K562 (cell line): ENCODE measurements around the gene FGF14. TPM values are rescaled to one million over a fixed set of nuclear protein-coding genes. Genes with fewer than 3 reads are reported as not detected.

ENCODE experiments used
- ATAC-seq: fragments of 200-7000 bp; cut with Tn5 transposase; 3 replicates; pipeline ENCODE4 v1.9.1; 2020; ENCODE audit warnings: moderate library complexity
- BruUV-seq: library from RNA; stranded (reverse); fragments of 400-500 nt; replicated peaks from 2 replicates; lab custom pipeline; 2021; lab: Mats Ljungman, UMichigan
- CTCF ChIA-PET: fragments of 300-600 bp; formaldehyde crosslinking; extraction: SDS; loops from one replicate; lab custom pipeline; 2021; ENCODE audit warnings: low intra/inter-chr PET ratio; lab: Yijun Ruan, JAX
- POLR2A ChIA-PET: fragments of 300-600, 350-650 bp; sonication (Branson Sonifier 250); formaldehyde crosslinking; extraction: SDS; loops from one replicate; lab custom pipeline; 2021; ENCODE audit warnings: antibody characterized with exemption, inconsistent platforms; lab: Yijun Ruan, JAX
- DNase-seq, 4 experiments: peaks; one replicate each; pipeline versions ENCODE4 v3.0.0 to v3.0.0-alpha.2; 2011 to 2018; ENCODE audit warnings: low spot score in 3 of 4, mixed read lengths in 3 of 4; ENCODE audit errors: extremely low read depth in 1 of 4
- FAIRE-seq: peaks from 2 replicates; lab custom pipeline; 2011; peaks lifted over from hg19 to GRCh38; lab: Jason Lieb, UNC
- H2AFZ ChIP-seq: 2 replicates; pipeline ENCODE4 v1.6.0; 2011; ENCODE audit warnings: low read depth, low read length, control low read depth, inconsistent platforms
- H3K27ac ChIP-seq: fragments of 200-600 bp; 3 replicates; pipeline ENCODE4 v1.8.0; 2011; ENCODE audit warnings: low read depth, mild to moderate bottlenecking, control low read depth, inconsistent platforms, low read length, moderate library complexity, mixed read lengths; ENCODE audit errors: extremely low read depth
- H3K27me3 ChIP-seq, 2 experiments: fragments of 300-600 bp in 1 of 2; 2 replicates in 1 of 2; 3 replicates in 1 of 2; pipeline versions ENCODE4 v1.6.0 to v1.8.0; 2011; ENCODE audit warnings: inconsistent platforms in 2 of 2, low read length in 2 of 2, mild to moderate bottlenecking in 1 of 2, mixed read lengths in 1 of 2, moderate library complexity in 1 of 2; ENCODE audit not compliant: control insufficient read depth in 2 of 2, insufficient read depth in 2 of 2
- H3K36me3 ChIP-seq: fragments of 300-600 bp; 3 replicates; pipeline ENCODE4 v1.8.0; 2011; ENCODE audit warnings: mild to moderate bottlenecking, low read length, inconsistent platforms; ENCODE audit not compliant: control insufficient read depth, insufficient read depth
- H3K4me1 ChIP-seq, 2 experiments: fragments of 200-600 bp in 1 of 2; replicated peaks in 1 of 2; 2 replicates in 1 of 2; 3 replicates in 1 of 2; pipeline versions ENCODE4 v1.5.1 to v1.8.0; 2011; ENCODE audit warnings: inconsistent platforms in 2 of 2, low read length in 2 of 2, mild to moderate bottlenecking in 1 of 2, mixed read lengths in 1 of 2, moderate library complexity in 1 of 2; ENCODE audit not compliant: control insufficient read depth in 2 of 2, insufficient read depth in 2 of 2
- H3K4me2 ChIP-seq: 2 replicates; pipeline ENCODE4 v1.6.1; 2011; ENCODE audit warnings: low read length, control low read depth, inconsistent platforms, mixed read lengths; ENCODE audit not compliant: insufficient read depth
- H3K4me3 ChIP-seq: fragments of 200-600 bp; sonication (generic), shearing (Covaris generic); 2 replicates; pipeline ENCODE4 v1.5.1; 2016; ENCODE audit warnings: control low read depth, inconsistent platforms
- H3K79me2 ChIP-seq: fragments of 200-600 bp; 3 replicates; pipeline ENCODE4 v1.8.0; 2011; ENCODE audit warnings: low read length, inconsistent platforms; ENCODE audit not compliant: control insufficient read depth, insufficient read depth
- H3K9ac ChIP-seq, 2 experiments: 2 replicates each; pipeline versions ENCODE4 v1.6.0 to v1.6.1; 2011; ENCODE audit warnings: low read depth in 2 of 2, low read length in 2 of 2, control low read depth in 1 of 2, inconsistent platforms in 1 of 2, mild to moderate bottlenecking in 1 of 2, mixed read lengths in 1 of 2; ENCODE audit not compliant: insufficient read depth in 1 of 2
- H3K9me1 ChIP-seq: one replicate; pipeline ENCODE4 v1.6.0; 2011; ENCODE audit warnings: inconsistent platforms, mild to moderate bottlenecking, low read length, moderate library complexity; ENCODE audit not compliant: control insufficient read depth, insufficient read depth
- H3K9me3 ChIP-seq: replicated peaks from 2 replicates; pipeline ENCODE4 v1.5.1; 2011; ENCODE audit warnings: low read depth, low read length, inconsistent platforms; ENCODE audit not compliant: control insufficient read depth, insufficient read depth
- H4K20me1 ChIP-seq: replicated peaks from 2 replicates; pipeline ENCODE4 v1.6.1; 2011; ENCODE audit warnings: low read length, inconsistent platforms, mixed read lengths; ENCODE audit not compliant: control insufficient read depth, insufficient read depth
- BRD4 ChIP-seq: fragments of 200-600 bp; sonication (generic); IDR thresholded peaks from 2 replicates; pipeline ENCODE4 v1.6.1; 2017; ENCODE audit warnings: inconsistent platforms
- EHMT2 ChIP-seq: fragments of 450-650 bp; IDR thresholded peaks from 2 replicates; pipeline ENCODE4 v1.6.1; 2018; ENCODE audit warnings: antibody characterized with exemption
- KDM4B ChIP-seq, 2 experiments: fragments of 450-650 bp in 1 of 2; sonication (generic) in 1 of 2; IDR thresholded peaks; 2 replicates each; pipeline ENCODE4 v1.6.1; 2016 to 2017; ENCODE audit warnings: borderline replicate concordance in 2 of 2, antibody characterized with exemption in 1 of 2, low read depth in 1 of 2, mild to moderate bottlenecking in 1 of 2
- MAFK ChIP-seq: IDR thresholded peaks from 2 replicates; pipeline ENCODE4 v1.6.1; 2011; ENCODE audit warnings: low read length, improper control_type of control experiment
- PTBP1 ChIP-seq: fragments of 200-400 bp; formaldehyde crosslinking; IDR thresholded peaks from 2 replicates; pipeline ENCODE4 v1.6.1; 2017; ENCODE audit warnings: low read depth, low read length
- SFPQ ChIP-seq: fragments of 200-400 bp; formaldehyde crosslinking; IDR thresholded peaks from 2 replicates; pipeline ENCODE4 v1.6.1; 2017; ENCODE audit warnings: mild to moderate bottlenecking, low read depth, low read length, moderate library complexity
- in situ Hi-C: fragments of 300-500 bp; cut with MboI; formaldehyde crosslinking; loops from 4 replicates; pipeline ENCODE4 v1.15.0; 2018; ENCODE audit warnings: inconsistent platforms, mixed read lengths
- intact Hi-C: fragments of 100-400 bp; cut with micrococcal nuclease; formaldehyde crosslinking; loops from 2 replicates; pipeline ENCODE4 v1.14.2; 2022
- polyA plus RNA-seq, 8 experiments: library from polyadenylated mRNA; depleted of rRNA in 4 of 8; stranded (reverse) in 5 of 8; unstranded in 3 of 8; fragments of >200 nt; fragmentation: Nextera tagmentation in 2 of 8; fragmentation: Illumina TruSeq in 1 of 8; extraction: Ambion mirVana in 2 of 8; extraction: Trizol in 1 of 8; gene quantifications; 2 replicates each; pipeline versions ENCODE4 v1.2.1 to v1.2.3, GENCODE V29; 2011 to 2014; ENCODE audit warnings: inconsistent platforms in 1 of 8, missing spikeins in 1 of 8
- total RNA-seq, 7 experiments: library from RNA; depleted of rRNA in 6 of 7; stranded (reverse); fragments of >200 nt in 6 of 7; fragmentation: Illumina TruSeq in 2 of 7; extraction: Trizol in 2 of 7; gene quantifications; 2 replicates each; pipeline versions ENCODE4 v1.2.1 to v1.2.3, GENCODE V29; 2011 to 2021; ENCODE audit warnings: low replicate concordance in 1 of 7
- TF ChIP-seq, protein P1 (sequence below): fragments of 250-450 bp; sonication (Bioruptor Pico); IDR thresholded peaks from 2 replicates; pipeline ENCODE4 v1.4.0; 2020; ENCODE audit warnings: mild to moderate bottlenecking, moderate library complexity
- TF ChIP-seq, protein P2 (sequence below): fragments of 250-450 bp; sonication (Bioruptor Pico); IDR thresholded peaks from 2 replicates; pipeline ENCODE4 v1.4.0; 2020; ENCODE audit warnings: borderline replicate concordance

Gene FGF14
- total and polyA plus RNA-seq, 9 of the 15 experiments (the other 6 are each of a cell fraction or from before 2014, with no cell fraction given), result not detected

GRCh38 chr13:102441085-102441484 is 39.2 kb upstream of the FGF14 start:
- no peak overlapping the region for H3K4me2 ChIP-seq
- H4K20me1 ChIP-seq, result no peaks in the 10 kb centered on the region
- DNase-seq (no peak), ATAC-seq (no peak), FAIRE-seq (no peak)
- no peaks in the 10 kb centered on the region for H3K4me1 ChIP-seq
- no peaks in the 10 kb centered on the region for H3K9me1 ChIP-seq
- H3K79me2 ChIP-seq, result no peaks in the 10 kb centered on the region
- H3K27ac ChIP-seq, result no peak overlapping the region
- no peaks in the 10 kb centered on the region for H3K9me3 ChIP-seq
- no peak overlapping the region for H3K4me3 ChIP-seq
- BruUV-seq, result no TSS peak
- POLR2A ChIA-PET, result no interaction called here
- no peaks in the 10 kb centered on the region for H3K36me3 ChIP-seq
- in situ Hi-C loops, result no loop called here
- CTCF ChIA-PET, result no interaction called here
- H3K27me3 ChIP-seq, result no peaks in the 10 kb centered on the region
- TF ChIP-seq, protein P1, sequence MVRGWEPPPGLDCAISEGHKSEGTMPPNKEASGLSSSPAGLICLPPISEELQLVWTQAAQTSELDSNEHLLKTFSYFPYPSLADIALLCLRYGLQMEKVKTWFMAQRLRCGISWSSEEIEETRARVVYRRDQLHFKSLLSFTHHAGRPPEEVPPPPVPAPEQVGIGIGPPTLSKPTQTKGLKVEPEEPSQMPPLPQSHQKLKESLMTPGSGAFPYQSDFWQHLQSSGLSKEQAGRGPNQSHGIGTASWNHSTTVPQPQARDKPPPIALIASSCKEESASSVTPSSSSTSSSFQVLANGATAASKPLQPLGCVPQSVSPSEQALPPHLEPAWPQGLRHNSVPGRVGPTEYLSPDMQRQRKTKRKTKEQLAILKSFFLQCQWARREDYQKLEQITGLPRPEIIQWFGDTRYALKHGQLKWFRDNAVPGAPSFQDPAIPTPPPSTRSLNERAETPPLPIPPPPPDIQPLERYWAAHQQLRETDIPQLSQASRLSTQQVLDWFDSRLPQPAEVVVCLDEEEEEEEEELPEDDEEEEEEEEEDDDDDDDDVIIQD, result no peak
- TF ChIP-seq PTBP1 (no peak), SFPQ (no peak), KDM4B (IDR thresholded peaks at IDR 0.05; ENCODE audit: borderline replicate concordance in 2 of 2, low read depth in 1 of 2) (no peak), MAFK (no peak), EHMT2 (no peak), BRD4 (no peak)
- TF ChIP-seq, protein P2, sequence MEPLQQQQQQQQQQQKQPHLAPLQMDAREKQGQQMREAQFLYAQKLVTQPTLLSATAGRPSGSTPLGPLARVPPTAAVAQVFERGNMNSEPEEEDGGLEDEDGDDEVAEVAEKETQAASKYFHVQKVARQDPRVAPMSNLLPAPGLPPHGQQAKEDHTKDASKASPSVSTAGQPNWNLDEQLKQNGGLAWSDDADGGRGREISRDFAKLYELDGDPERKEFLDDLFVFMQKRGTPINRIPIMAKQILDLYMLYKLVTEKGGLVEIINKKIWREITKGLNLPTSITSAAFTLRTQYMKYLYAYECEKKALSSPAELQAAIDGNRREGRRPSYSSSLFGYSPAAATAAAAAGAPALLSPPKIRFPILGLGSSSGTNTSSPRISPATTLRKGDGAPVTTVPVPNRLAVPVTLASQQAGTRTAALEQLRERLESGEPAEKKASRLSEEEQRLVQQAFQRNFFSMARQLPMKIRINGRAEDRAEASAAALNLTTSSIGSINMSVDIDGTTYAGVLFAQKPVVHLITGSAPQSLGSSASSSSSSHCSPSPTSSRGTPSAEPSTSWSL (CRISPR knock-in tag), result no peak
- H2AFZ ChIP-seq, result no peak overlapping the region
- intact Hi-C loops, result no loop called here
- H3K9ac ChIP-seq, result no peak overlapping the region
